ENCODE measurements around the gene MAD2L1BP. TPM values are rescaled to one million over a fixed set of nuclear protein-coding genes. Genes with fewer than 3 reads are reported as not detected.

Gene MAD2L1BP
- total RNA-seq, 1 donor from 2014 or later = 19.3 TPM

GRCh38 chr6:43666196-43666920 lies 30.7 kb downstream of the MAD2L1BP start:
- DNase-seq (ENCODE audit: low read depth, low spot score) = no peak

- no peak for DNase-seq (ENCODE audit: low read depth, low spot score)
Measured at GRCh38 chr6:43667245-43668150, 31.9 kb downstream of the MAD2L1BP start.

GRCh38 chr6:43668151-43669028 lies 32.8 kb downstream of the MAD2L1BP start:
- DNase-seq (ENCODE audit: low read depth, low spot score) = no peak

GRCh38 chr6:43669050-43669921 lies 33.6 kb downstream of the MAD2L1BP start:
- DNase-seq (ENCODE audit: low read depth, low spot score) = no peak

GRCh38 chr6:43669922-43670622 lies 34.4 kb downstream of the MAD2L1BP start:
- DNase-seq (ENCODE audit: low read depth, low spot score) = no peak

GRCh38 chr6:43670623-43670986 lies 35.0 kb downstream of the MAD2L1BP start:
- DNase-seq (ENCODE audit: low read depth, low spot score) = no peak

GRCh38 chr6:43671011-43671800 lies 35.6 kb downstream of the MAD2L1BP start:
- no peak for DNase-seq (ENCODE audit: low read depth, low spot score)

GRCh38 chr6:43671801-43672690 lies 36.4 kb downstream of the MAD2L1BP start:
- no peak for DNase-seq (ENCODE audit: low read depth, low spot score)

- DNase-seq (ENCODE audit: low read depth, low spot score) = no peak
Measured at GRCh38 chr6:43673444-43674084, 37.9 kb downstream of the MAD2L1BP start.

- no peak for DNase-seq (ENCODE audit: low read depth, low spot score)
Measured at GRCh38 chr6:43674291-43674690, 38.7 kb downstream of the MAD2L1BP start.

GRCh38 chr6:43674921-43675320 lies 39.3 kb downstream of the MAD2L1BP start:
- no peak for DNase-seq (ENCODE audit: low read depth, low spot score)

GRCh38 chr6:43676962-43677606 lies 41.4 kb downstream of the MAD2L1BP start:
- DNase-seq (ENCODE audit: low read depth, low spot score) = no peak

GRCh38 chr6:43677759-43678158 lies 42.1 kb downstream of the MAD2L1BP start:
- DNase-seq (ENCODE audit: low read depth, low spot score) = no peak

- no peak for DNase-seq (ENCODE audit: low read depth, low spot score)
Measured at GRCh38 chr6:43678341-43678740, 42.7 kb downstream of the MAD2L1BP start.

- no peak for DNase-seq (ENCODE audit: low read depth, low spot score)
Measured at GRCh38 chr6:43679057-43679456, 43.4 kb downstream of the MAD2L1BP start.

- no peak for DNase-seq (ENCODE audit: low read depth, low spot score)
Measured at GRCh38 chr6:43680308-43681200, 44.9 kb downstream of the MAD2L1BP start.
